Endothelial cell of umbilical vein (primary cell): ENCODE data around the gene TSPOAP1. TPM values are rescaled to one million over a fixed set of nuclear protein-coding genes. Genes with fewer than 3 reads are reported as not detected.

Experiments used
- BruUV-seq: library from RNA; stranded (reverse); fragments of 400-500 nt; replicated peaks from 2 replicates; lab custom pipeline; 2021; lab: Mats Ljungman, UMichigan
- CTCF ChIA-PET: fragments of 300-600, 350-600 bp; sonication (Branson Sonifier 250); formaldehyde crosslinking; loops from one replicate; lab custom pipeline; 2021; ENCODE audit warnings: antibody characterized with exemption, inconsistent platforms; lab: Charles Lee
- POLR2A ChIA-PET: fragments of 300-600, 350-600 bp; sonication (Branson Sonifier 250); formaldehyde crosslinking; loops from one replicate; lab custom pipeline; 2021; ENCODE audit warnings: antibody characterized with exemption, inconsistent platforms; lab: Charles Lee
- DNase-seq: peaks from one replicate; pipeline ENCODE4 v3.0.0-alpha.2; 2011; ENCODE audit warnings: low read depth, low spot score
- FAIRE-seq: peaks from 2 replicates; lab custom pipeline; 2011; peaks lifted over from hg19 to GRCh38; lab: Jason Lieb, UNC
- H2AFZ ChIP-seq: 2 replicates; pipeline ENCODE4 v1.6.0; 2012; ENCODE audit warnings: low read depth, low read length, control low read depth, inconsistent platforms
- H3K27ac ChIP-seq: 2 replicates; pipeline ENCODE4 v1.5.1; 2011; ENCODE audit warnings: low read depth, mild to moderate bottlenecking, control low read depth, low read length, moderate library complexity; ENCODE audit not compliant: insufficient read depth
- H3K27me3 ChIP-seq, 2 experiments: 2 replicates each; pipeline versions ENCODE4 v1.6.0 to v1.6.1; 2011; ENCODE audit warnings: low read length in 2 of 2, mixed read lengths in 1 of 2; ENCODE audit not compliant: control insufficient read depth in 2 of 2, insufficient read depth in 2 of 2
- H3K36me3 ChIP-seq, 2 experiments: 2 replicates in 1 of 2; 3 replicates in 1 of 2; pipeline ENCODE4 v1.5.1; 2011; ENCODE audit warnings: low read length in 2 of 2, mild to moderate bottlenecking in 1 of 2, moderate library complexity in 1 of 2; ENCODE audit not compliant: control insufficient read depth in 2 of 2, insufficient read depth in 2 of 2; ENCODE audit errors: extremely low read depth in 1 of 2
- H3K4me1 ChIP-seq: 3 replicates; pipeline ENCODE4 v1.5.1; 2011; ENCODE audit warnings: mild to moderate bottlenecking, low read length; ENCODE audit not compliant: control insufficient read depth, insufficient read depth; ENCODE audit errors: extremely low read depth
- H3K4me2 ChIP-seq: 2 replicates; pipeline ENCODE4 v1.6.1; 2011; ENCODE audit warnings: low read length, control low read depth, mixed read lengths; ENCODE audit not compliant: insufficient read depth
- H3K4me3 ChIP-seq, 3 experiments: fragments of 200-600 bp in 1 of 3; sonication (generic), shearing (Covaris generic) in 1 of 3; replicated peaks in 1 of 3; 2 replicates each; pipeline ENCODE4 v1.5.1; 2011 to 2016; ENCODE audit warnings: control low read depth in 3 of 3, low read length in 3 of 3, mild to moderate bottlenecking in 2 of 3, inconsistent platforms in 1 of 3, low read depth in 1 of 3, moderate library complexity in 1 of 3; ENCODE audit not compliant: insufficient read depth in 1 of 3
- H3K79me2 ChIP-seq: 2 replicates; pipeline ENCODE4 v1.6.0; 2012; ENCODE audit warnings: low read length, inconsistent platforms; ENCODE audit not compliant: control insufficient read depth, insufficient read depth
- H3K9ac ChIP-seq: replicated peaks from 2 replicates; pipeline ENCODE3; 2011; ENCODE audit warnings: low read length, control low read depth; ENCODE audit not compliant: insufficient read depth; ENCODE audit errors: extremely low read depth
- H3K9me1 ChIP-seq: replicated peaks from 3 replicates; pipeline ENCODE4 v1.6.0; 2011; ENCODE audit warnings: mild to moderate bottlenecking, low read length; ENCODE audit not compliant: control insufficient read depth, insufficient read depth; ENCODE audit errors: extremely low read depth
- H3K9me3 ChIP-seq: replicated peaks from 2 replicates; pipeline ENCODE4 v1.5.1; 2012; ENCODE audit warnings: low read length, inconsistent platforms; ENCODE audit not compliant: control insufficient read depth, insufficient read depth
- H4K20me1 ChIP-seq: replicated peaks from 2 replicates; pipeline ENCODE3; 2011; ENCODE audit warnings: mild to moderate bottlenecking, low read length; ENCODE audit not compliant: control insufficient read depth, insufficient read depth; ENCODE audit errors: extremely low read depth
- EZH2 ChIP-seq: IDR thresholded peaks from 2 replicates; pipeline ENCODE4 v1.6.1; 2012; ENCODE audit warnings: borderline replicate concordance, low read depth, mild to moderate bottlenecking, moderate library complexity, low read length, inconsistent platforms; ENCODE audit not compliant: severe bottlenecking
- FOS ChIP-seq: IDR thresholded peaks from 2 replicates; pipeline ENCODE4 v1.6.1; 2011; ENCODE audit warnings: mild to moderate bottlenecking, low read length, moderate library complexity, borderline replicate concordance; ENCODE audit not compliant: insufficient read depth
- GATA2 ChIP-seq: IDR thresholded peaks from 2 replicates; pipeline ENCODE4 v1.7.0; 2011; ENCODE audit warnings: low read depth, mild to moderate bottlenecking, moderate library complexity, mixed read lengths, low read length; ENCODE audit not compliant: insufficient read length, insufficient read depth
- JUN ChIP-seq: IDR thresholded peaks from 2 replicates; pipeline ENCODE4 v1.6.1; 2011; ENCODE audit warnings: borderline replicate concordance, low read depth; ENCODE audit not compliant: insufficient read length, insufficient read depth
- MYC ChIP-seq: IDR thresholded peaks from one replicate; pipeline ENCODE4 v1.6.1; 2011; ENCODE audit warnings: mild to moderate bottlenecking, low read depth, low read length
- POLR2A ChIP-seq: IDR thresholded peaks from 2 replicates; pipeline ENCODE4 v1.6.1; 2012; ENCODE audit warnings: low read depth, mild to moderate bottlenecking, control low read depth, low read length
- POLR2AphosphoS5 ChIP-seq: IDR thresholded peaks from 2 replicates; pipeline ENCODE4 v1.6.1; 2012; ENCODE audit warnings: low read depth, mild to moderate bottlenecking, control low read depth, low read length, moderate library complexity; ENCODE audit not compliant: insufficient read depth
- dilution Hi-C: fragments of 300-500 bp; cut with MboI; formaldehyde crosslinking; loops from one replicate; pipeline ENCODE4 v1.15.0; 2019; ENCODE audit warnings: low sequenced_read_pairs; ENCODE audit not compliant: extremely low pct_ligation_motif_present
- intact Hi-C: fragments of 100-400 bp; cut with micrococcal nuclease; formaldehyde crosslinking; loops from one replicate; pipeline ENCODE4 v1.10.0; 2022
- polyA plus RNA-seq, 4 experiments: library from polyadenylated mRNA; depleted of rRNA in 3 of 4; stranded (reverse) in 3 of 4; unstranded in 1 of 4; fragments of >200 nt; gene quantifications; 2 replicates each; pipeline versions ENCODE4 v1.2.1 to v1.2.3, GENCODE V29; 2011 to 2012; ENCODE audit warnings: missing spikeins in 1 of 4
- total RNA-seq: library from RNA; stranded (reverse); gene quantifications from 2 replicates; pipeline ENCODE4 v1.2.3, GENCODE V29; 2021
- TF ChIP-seq, protein P1 (sequence below), 2 donors: IDR thresholded peaks; 1 replicate in 1 of 2; 2 replicates in 1 of 2; pipeline ENCODE4 v1.5.1; 2011; ENCODE audit warnings: low read length in 2 of 2, mild to moderate bottlenecking in 2 of 2, moderate library complexity in 2 of 2, control low read depth in 1 of 2, inconsistent platforms in 1 of 2, low read depth in 1 of 2; ENCODE audit not compliant: insufficient read depth in 1 of 2; ENCODE audit errors: extremely low read depth in 1 of 2
- TF ChIP-seq, protein P2 (sequence below): IDR thresholded peaks from 2 replicates; pipeline ENCODE4 v1.6.1; 2011; ENCODE audit not compliant: insufficient read depth, insufficient read length

Gene TSPOAP1
- total and polyA plus RNA-seq, 2 donors (not counting 3 experiments of a cell fraction or from before 2014, with no cell fraction given), result not detected

DNA sequence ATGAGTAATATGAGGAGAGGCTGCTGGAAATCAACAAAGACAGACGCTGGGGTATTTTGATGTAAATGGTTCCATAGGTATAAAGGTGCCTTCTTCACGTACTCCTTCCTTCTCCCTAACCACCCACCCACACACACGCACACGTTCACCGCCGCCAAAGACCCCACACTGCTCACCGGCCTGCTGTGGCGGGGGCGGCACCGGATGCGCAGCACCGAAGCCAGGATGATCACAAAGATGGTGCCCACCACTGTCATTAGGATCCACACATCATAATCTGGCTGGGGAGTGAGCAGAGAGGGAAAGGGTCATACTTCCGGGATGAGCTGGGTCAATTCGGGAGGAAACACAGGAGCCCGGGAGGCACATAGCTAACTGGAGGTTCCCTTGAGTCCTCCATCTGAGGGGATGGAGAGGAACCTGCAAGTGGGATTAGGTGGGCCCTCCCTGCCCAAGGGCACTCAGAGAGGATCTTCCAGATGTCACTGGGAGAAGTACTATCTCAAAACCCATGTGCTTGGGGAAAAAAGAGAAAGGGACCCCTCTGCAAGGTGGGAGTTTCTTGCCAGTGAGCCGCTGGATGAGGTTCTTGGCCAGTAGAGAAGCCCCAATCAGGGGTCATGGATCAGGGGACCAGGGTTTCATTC is 33.9 kb upstream of the TSPOAP1 start:
- no peak overlapping the region for H3K4me3 ChIP-seq
- no peak overlapping the region for H2AFZ ChIP-seq
- no peak overlapping the region for H3K27ac ChIP-seq
- no peaks in the 10 kb centered on the region for H3K4me1 ChIP-seq
- intact Hi-C loops, result no loop called here
- no peaks in the 10 kb centered on the region for H4K20me1 ChIP-seq
- ChIA-PET CTCF (interaction anchor here (0.8 to 2.1 kb wide), 4 partner anchors 8 to 55 kb away, joined by 3 to 6 read pairs (median 4); partner anchors contain the start of gene SUPT4H1), POLR2A (no interaction called here)
- TF ChIP-seq EZH2 (no peak), POLR2A (no peak), POLR2AphosphoS5 (no peak), FOS (no peak), JUN (no peak), MYC (no peak), GATA2 (no peak)
- TF ChIP-seq, protein P1, sequence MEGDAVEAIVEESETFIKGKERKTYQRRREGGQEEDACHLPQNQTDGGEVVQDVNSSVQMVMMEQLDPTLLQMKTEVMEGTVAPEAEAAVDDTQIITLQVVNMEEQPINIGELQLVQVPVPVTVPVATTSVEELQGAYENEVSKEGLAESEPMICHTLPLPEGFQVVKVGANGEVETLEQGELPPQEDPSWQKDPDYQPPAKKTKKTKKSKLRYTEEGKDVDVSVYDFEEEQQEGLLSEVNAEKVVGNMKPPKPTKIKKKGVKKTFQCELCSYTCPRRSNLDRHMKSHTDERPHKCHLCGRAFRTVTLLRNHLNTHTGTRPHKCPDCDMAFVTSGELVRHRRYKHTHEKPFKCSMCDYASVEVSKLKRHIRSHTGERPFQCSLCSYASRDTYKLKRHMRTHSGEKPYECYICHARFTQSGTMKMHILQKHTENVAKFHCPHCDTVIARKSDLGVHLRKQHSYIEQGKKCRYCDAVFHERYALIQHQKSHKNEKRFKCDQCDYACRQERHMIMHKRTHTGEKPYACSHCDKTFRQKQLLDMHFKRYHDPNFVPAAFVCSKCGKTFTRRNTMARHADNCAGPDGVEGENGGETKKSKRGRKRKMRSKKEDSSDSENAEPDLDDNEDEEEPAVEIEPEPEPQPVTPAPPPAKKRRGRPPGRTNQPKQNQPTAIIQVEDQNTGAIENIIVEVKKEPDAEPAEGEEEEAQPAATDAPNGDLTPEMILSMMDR (IDR thresholded peaks at IDR 0.05; ENCODE audit: extremely low read depth in 1 of 2, insufficient read depth in 1 of 2, low read depth in 1 of 2, low read length in 2 of 2), result no peak
- TF ChIP-seq, protein P2, sequence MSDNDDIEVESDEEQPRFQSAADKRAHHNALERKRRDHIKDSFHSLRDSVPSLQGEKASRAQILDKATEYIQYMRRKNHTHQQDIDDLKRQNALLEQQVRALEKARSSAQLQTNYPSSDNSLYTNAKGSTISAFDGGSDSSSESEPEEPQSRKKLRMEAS, result no peak
- H3K9me1 ChIP-seq, result no peaks in the 10 kb centered on the region
- H3K9me3 ChIP-seq, result no peaks in the 10 kb centered on the region
- DNase-seq (no peak), FAIRE-seq (no peak)
- H3K79me2 ChIP-seq, result no peaks in the 10 kb centered on the region
- no peak overlapping the region for H3K4me2 ChIP-seq
- dilution Hi-C loops, result no loop called here
- no TSS peak for BruUV-seq
- H3K9ac ChIP-seq, result no peak overlapping the region
- no peaks in the 10 kb centered on the region for H3K36me3 ChIP-seq
- H3K27me3 ChIP-seq, result peaks cover 0 to 6% of the 10 kb centered on the region in 2 experiments
